Fibroblast of skin of left quadriceps (primary cell): Measurements from ENCODE around the gene ADARB1.

Experiments used
- DNase-seq, 2 experiments: peaks; one replicate each; pipeline ENCODE4 v3.0.0-alpha.2; 2013; ENCODE audit warnings: low read depth in 2 of 2

The ADARB1 gene

GRCh38 chr21:45266518-45267389, 192.4 kb downstream of the ADARB1 start:
- DNase-seq = no peak

GRCh38 chr21:45267390-45267760, 193.0 kb downstream of the ADARB1 start:
- no peak for DNase-seq

DNA sequence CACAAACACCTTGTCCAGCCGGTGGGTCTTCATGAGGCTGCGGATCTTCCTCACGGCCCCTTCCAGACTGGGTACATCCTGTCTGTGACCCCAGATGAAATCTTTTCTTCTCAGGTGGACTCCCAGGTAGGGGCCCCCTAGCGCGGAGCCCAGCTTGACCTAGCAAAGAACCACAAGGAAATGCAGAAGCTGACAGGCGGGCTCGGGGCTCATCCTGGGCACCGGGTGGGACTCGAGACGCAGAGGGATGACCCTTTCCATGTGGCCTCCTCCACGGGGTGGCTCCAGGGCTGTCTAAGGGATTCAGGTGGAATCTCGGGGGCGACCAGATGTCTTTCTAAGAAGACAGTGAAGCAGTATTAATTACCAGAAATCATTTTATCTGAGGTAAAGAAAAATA, 195.5 kb downstream of the ADARB1 start:
- no peak for DNase-seq

- DNase-seq = no peak
Measured at GRCh38 chr21:45270306-45270821, 196.0 kb downstream of the ADARB1 start.
